Measurements from ENCODE around the gene SPIN3. TPM values are rescaled to one million over a fixed set of nuclear protein-coding genes. Genes with fewer than 3 reads are reported as not detected.

Gene SPIN3
- total and polyA plus RNA-seq, 2 experiments from 2014 or later: 7.2 to 10.1 TPM

DNA sequence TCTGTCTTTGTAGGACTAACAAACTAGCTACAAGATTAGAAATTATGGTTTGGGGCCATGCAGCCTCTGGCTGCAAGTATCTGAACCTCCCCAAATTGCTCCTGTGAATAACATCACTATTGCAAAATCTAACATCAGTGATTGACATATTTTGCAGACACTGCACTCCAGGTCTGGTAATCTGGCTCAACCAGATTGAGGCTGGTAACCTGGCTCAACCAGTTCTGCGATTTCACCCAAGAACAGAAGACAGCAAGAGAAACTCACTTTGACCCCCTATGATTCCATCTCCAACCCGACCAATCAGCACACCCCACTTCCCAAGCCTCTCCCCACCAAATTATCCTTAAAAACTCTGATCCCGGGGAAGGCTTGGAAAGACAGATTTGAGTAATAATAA, 20.9 kb downstream of the SPIN3 start:
- Histone ChIP-seq H3K79me2 (ENCODE audit: insufficient read depth) (no peaks in the 10 kb centered on the region), H3K4me3 (no peak overlapping the region), H3K27me3 (replicated peaks; ENCODE audit: insufficient read depth) (no peaks in the 10 kb centered on the region), H4K20me1 (ENCODE audit: insufficient read depth) (no peaks in the 10 kb centered on the region), H3K9me2 (ENCODE audit: insufficient read depth) (no peaks in the 10 kb centered on the region), H3K4me2 (ENCODE audit: unreplicated experiment) (no peak overlapping the region), H3K27ac (no peak overlapping the region), H3F3A (ENCODE audit: insufficient read depth) (peaks cover under 1% of the 10 kb centered on the region; the same call in 1 of the 2 replicates), H2AFZ (no peak overlapping the region), H3K9ac (no peak overlapping the region), H3K36me3 (ENCODE audit: low read depth) (0 out of 2 replicates have a peak, but pooled peaks cover 7% of the 10 kb centered on the region), H3K9me3 (ENCODE audit: low read depth) (no peaks in the 10 kb centered on the region), H3K4me1 (ENCODE audit: insufficient read depth) (peaks cover 2% of the 10 kb centered on the region; the same call in 1 of the 2 replicates)
- in situ Hi-C loops (cut with MboI): loop anchor here (25.0 kb wide), 1 partner anchor 162 kb away; no protein-coding TSS in a partner anchor
- WGBS, 2 experiments (ENCODE audit: low coverage in 1 of 2, low lambda C conversion rate in 2 of 2, missing lambda C conversion rate in 2 of 2): 86 to 92% methylated on average over 3 of the region's 3 CpGs
- no peak for DNase-seq
- no peak for TF ChIP-seq EZH2 (IDR thresholded peaks at IDR 0.05; ENCODE audit: insufficient read depth, poor library complexity, severe bottlenecking)
- no peak for TF ChIP-seq EZH2phosphoT487 (IDR thresholded peaks at IDR 0.05; ENCODE audit: insufficient read depth, low read depth)

DNA sequence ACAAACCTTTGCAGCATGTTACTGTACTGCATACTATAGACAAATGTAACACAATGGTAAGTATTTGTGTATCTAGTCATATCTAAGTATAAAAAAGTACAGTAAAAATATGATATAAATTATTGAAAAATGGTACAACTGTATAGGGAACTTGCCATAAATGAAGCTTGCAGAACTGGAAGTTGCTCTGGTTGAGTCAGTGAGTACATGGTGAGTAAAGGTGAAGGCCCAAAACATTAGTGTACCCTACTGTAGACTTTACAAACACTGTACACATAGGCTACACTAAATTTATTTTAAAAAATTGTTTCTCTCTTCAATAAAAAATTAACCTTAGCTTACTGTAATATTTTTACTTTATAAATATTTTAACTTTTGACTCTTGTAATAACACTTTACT, 25.8 kb downstream of the SPIN3 start:
- Histone ChIP-seq H2AFZ (no peak overlapping the region), H3K4me2 (ENCODE audit: unreplicated experiment) (no peak overlapping the region), H3K4me1 (ENCODE audit: insufficient read depth) (peaks cover 11% of the 10 kb centered on the region; the same call in 1 of the 2 replicates), H3K27ac (no peak overlapping the region), H3K9ac (no peak overlapping the region), H3K9me2 (ENCODE audit: insufficient read depth) (no peaks in the 10 kb centered on the region), H3K4me3 (no peak overlapping the region), H4K20me1 (ENCODE audit: insufficient read depth) (no peaks in the 10 kb centered on the region), H3F3A (ENCODE audit: insufficient read depth) (peaks cover 4% of the 10 kb centered on the region; the same call in 1 of the 2 replicates), H3K9me3 (ENCODE audit: low read depth) (no peaks in the 10 kb centered on the region), H3K36me3 (ENCODE audit: low read depth) (no peaks in the 10 kb centered on the region), H3K27me3 (replicated peaks; ENCODE audit: insufficient read depth) (no peaks in the 10 kb centered on the region), H3K79me2 (ENCODE audit: insufficient read depth) (no peaks in the 10 kb centered on the region)
- TF ChIP-seq EZH2phosphoT487 (IDR thresholded peaks at IDR 0.05; ENCODE audit: insufficient read depth, low read depth): no peak
- no peak for TF ChIP-seq EZH2 (IDR thresholded peaks at IDR 0.05; ENCODE audit: insufficient read depth, poor library complexity, severe bottlenecking)
- no peak for DNase-seq
- in situ Hi-C loops (cut with MboI): loop anchor here (25.0 kb wide), 1 partner anchor 157 kb away; no protein-coding TSS in a partner anchor

DNA sequence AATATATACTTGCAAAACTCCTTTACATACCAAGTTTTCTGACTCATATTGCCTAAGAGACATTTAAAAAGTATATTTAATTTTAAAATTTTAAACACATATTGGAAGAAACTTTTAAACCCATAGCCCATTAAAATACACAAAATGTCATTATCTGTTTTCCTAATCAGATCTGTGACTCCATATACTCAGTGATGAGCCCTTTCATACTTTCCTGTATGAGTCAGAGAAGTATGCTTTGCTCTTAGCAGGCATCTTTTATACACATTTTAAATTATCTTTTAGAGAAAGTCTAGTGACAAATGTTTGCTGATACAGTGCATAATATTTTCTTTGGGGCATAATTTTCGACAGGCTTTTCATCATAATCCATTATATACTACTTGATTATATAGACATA, 26.4 kb downstream of the SPIN3 start:
- no peak overlapping the region for H3K27ac ChIP-seq
- no peaks in the 10 kb centered on the region for H3K79me2 ChIP-seq (ENCODE audit: insufficient read depth)
- H3K4me2 ChIP-seq (ENCODE audit: unreplicated experiment): no peak overlapping the region
- H3K9me3 ChIP-seq (ENCODE audit: low read depth): no peaks in the 10 kb centered on the region
- H3K9me2 ChIP-seq (ENCODE audit: insufficient read depth): no peaks in the 10 kb centered on the region
- H2AFZ ChIP-seq: no peak overlapping the region
- WGBS, 2 experiments (ENCODE audit: low coverage in 1 of 2, low lambda C conversion rate in 2 of 2, missing lambda C conversion rate in 2 of 2): 83 to 100% methylated on average over 1 of the region's 1 CpG
- TF ChIP-seq EZH2phosphoT487 (IDR thresholded peaks at IDR 0.05; ENCODE audit: insufficient read depth, low read depth): no peak
- no peak for TF ChIP-seq EZH2 (IDR thresholded peaks at IDR 0.05; ENCODE audit: insufficient read depth, poor library complexity, severe bottlenecking)
- H3F3A ChIP-seq (ENCODE audit: insufficient read depth): peaks cover 4% of the 10 kb centered on the region; the same call in 1 of the 2 replicates
- peak; percentile 55 for DNase-seq
- no peak overlapping the region for H3K9ac ChIP-seq
- no peaks in the 10 kb centered on the region for H3K27me3 ChIP-seq (replicated peaks; ENCODE audit: insufficient read depth)
- peaks cover 11% of the 10 kb centered on the region; the same call in 1 of the 2 replicates for H3K4me1 ChIP-seq (ENCODE audit: insufficient read depth)
- no peak overlapping the region for H3K4me3 ChIP-seq
- H3K36me3 ChIP-seq (ENCODE audit: low read depth): no peaks in the 10 kb centered on the region
- no peaks in the 10 kb centered on the region for H4K20me1 ChIP-seq (ENCODE audit: insufficient read depth)
- in situ Hi-C loops (cut with MboI): loop anchor here (25.0 kb wide), 1 partner anchor 157 kb away; no protein-coding TSS in a partner anchor

DNA sequence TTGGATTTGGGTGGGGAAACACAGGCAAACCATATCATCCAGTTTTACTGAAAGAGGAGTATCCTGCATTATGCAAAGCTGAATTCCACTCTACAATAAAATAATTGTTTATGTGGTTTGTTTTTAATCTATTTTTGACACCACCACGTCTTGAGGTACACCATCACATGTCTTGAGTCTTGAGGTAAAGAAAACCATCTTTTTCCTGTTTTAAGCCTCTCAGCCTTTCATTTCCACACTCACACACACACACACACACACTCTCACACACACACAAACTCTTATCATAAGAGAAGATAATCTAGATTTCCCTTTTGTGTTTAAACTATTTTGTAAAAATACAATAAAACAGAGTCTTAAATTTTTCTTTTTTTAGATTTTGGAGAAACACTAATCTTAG, 32.0 kb downstream of the SPIN3 start:
- TF ChIP-seq EZH2phosphoT487 (IDR thresholded peaks at IDR 0.05; ENCODE audit: insufficient read depth, low read depth) (no peak), EZH2 (IDR thresholded peaks at IDR 0.05; ENCODE audit: insufficient read depth, poor library complexity, severe bottlenecking) (no peak)
- Histone ChIP-seq H3F3A (ENCODE audit: insufficient read depth) (no peaks in the 10 kb centered on the region), H3K27ac (no peak overlapping the region), H3K9me3 (ENCODE audit: low read depth) (no peaks in the 10 kb centered on the region), H3K79me2 (ENCODE audit: insufficient read depth) (no peaks in the 10 kb centered on the region), H2AFZ (no peak overlapping the region), H3K4me2 (ENCODE audit: unreplicated experiment) (no peak overlapping the region), H3K9me2 (ENCODE audit: insufficient read depth) (no peaks in the 10 kb centered on the region), H3K4me3 (no peak overlapping the region), H3K36me3 (ENCODE audit: low read depth) (no peaks in the 10 kb centered on the region), H3K4me1 (ENCODE audit: insufficient read depth) (no peaks in the 10 kb centered on the region), H3K9ac (no peak overlapping the region), H3K27me3 (replicated peaks; ENCODE audit: insufficient read depth) (no peaks in the 10 kb centered on the region), H4K20me1 (ENCODE audit: insufficient read depth) (no peaks in the 10 kb centered on the region)
- 60 to 76% methylated on average over 1 of the region's 1 CpG for WGBS, 2 experiments (ENCODE audit: low coverage in 1 of 2, low lambda C conversion rate in 2 of 2, missing lambda C conversion rate in 2 of 2)
- DNase-seq: no peak
- in situ Hi-C loops (cut with MboI): loop anchor here (25.0 kb wide), 1 partner anchor 151 kb away; no protein-coding TSS in a partner anchor

All from GM23248 (cell line).